ENCODE measurements around the gene ARHGAP28. TPM values are rescaled to one million over a fixed set of nuclear protein-coding genes. Genes with fewer than 3 reads are reported as not detected.

ARHGAP28 gene
- total RNA-seq, 1 experiment from 2014 or later, result not detected

DNA sequence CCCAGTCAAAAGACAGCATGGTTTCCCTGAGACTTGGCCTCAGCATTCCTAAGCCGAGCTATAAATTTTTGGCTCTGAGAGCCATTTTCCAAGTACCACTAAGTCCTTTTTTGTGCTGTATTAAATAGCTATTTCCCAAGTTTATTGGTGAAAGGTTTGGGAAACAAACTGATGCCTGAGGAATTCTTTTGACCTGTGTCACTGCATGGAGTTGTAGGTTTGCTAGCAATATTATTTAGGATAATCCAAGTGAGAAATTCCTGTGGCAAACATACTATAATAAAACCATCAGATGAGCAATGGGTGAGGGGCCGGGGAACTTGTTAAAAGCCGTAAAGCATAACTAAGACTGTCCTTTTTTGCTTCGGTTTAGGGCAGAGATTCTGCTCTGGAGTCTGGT is 28.4 kb downstream of the ARHGAP28 start:
- ChIA-PET CTCF (no interaction called here), POLR2A (ENCODE audit: low non-redundant PET) (no interaction called here)
- no peaks in the 10 kb centered on the region for H3K27me3 ChIP-seq (replicated peaks; ENCODE audit: insufficient read depth, low read depth, low read length, poor library complexity)
- DNase-seq (ENCODE audit: low spot score), result no peak
- H3K9me3 ChIP-seq (ENCODE audit: low read depth, low read length, poor library complexity, severe bottlenecking), result peaks cover 21% of the 10 kb centered on the region
- H3K27ac ChIP-seq (ENCODE audit: low read depth, low read length, poor library complexity, severe bottlenecking), result no peak overlapping the region
- TF ChIP-seq EZH2 (IDR thresholded peaks at IDR 0.05; ENCODE audit: borderline replicate concordance, low read depth, low read length, poor library complexity, severe bottlenecking), result no peak
- TF ChIP-seq, protein P1, sequence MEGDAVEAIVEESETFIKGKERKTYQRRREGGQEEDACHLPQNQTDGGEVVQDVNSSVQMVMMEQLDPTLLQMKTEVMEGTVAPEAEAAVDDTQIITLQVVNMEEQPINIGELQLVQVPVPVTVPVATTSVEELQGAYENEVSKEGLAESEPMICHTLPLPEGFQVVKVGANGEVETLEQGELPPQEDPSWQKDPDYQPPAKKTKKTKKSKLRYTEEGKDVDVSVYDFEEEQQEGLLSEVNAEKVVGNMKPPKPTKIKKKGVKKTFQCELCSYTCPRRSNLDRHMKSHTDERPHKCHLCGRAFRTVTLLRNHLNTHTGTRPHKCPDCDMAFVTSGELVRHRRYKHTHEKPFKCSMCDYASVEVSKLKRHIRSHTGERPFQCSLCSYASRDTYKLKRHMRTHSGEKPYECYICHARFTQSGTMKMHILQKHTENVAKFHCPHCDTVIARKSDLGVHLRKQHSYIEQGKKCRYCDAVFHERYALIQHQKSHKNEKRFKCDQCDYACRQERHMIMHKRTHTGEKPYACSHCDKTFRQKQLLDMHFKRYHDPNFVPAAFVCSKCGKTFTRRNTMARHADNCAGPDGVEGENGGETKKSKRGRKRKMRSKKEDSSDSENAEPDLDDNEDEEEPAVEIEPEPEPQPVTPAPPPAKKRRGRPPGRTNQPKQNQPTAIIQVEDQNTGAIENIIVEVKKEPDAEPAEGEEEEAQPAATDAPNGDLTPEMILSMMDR (conservative IDR thresholded peaks at IDR 0.05; ENCODE audit: low read depth, low read length), result no peak
- H3K36me3 ChIP-seq (ENCODE audit: insufficient read depth, low read length, poor library complexity, severe bottlenecking), result no peaks in the 10 kb centered on the region
- intact Hi-C loops (cut with micrococcal nuclease; ENCODE audit: unreplicated experiment), result no loop called here
- no TSS peak for BruUV-seq (replicated peaks)
- H3K4me3 ChIP-seq (ENCODE audit: low read depth, low read length, poor library complexity, severe bottlenecking), result no peak overlapping the region
- no peaks in the 10 kb centered on the region for H3K4me1 ChIP-seq (ENCODE audit: insufficient read depth, low read length, poor library complexity, severe bottlenecking)

DNA sequence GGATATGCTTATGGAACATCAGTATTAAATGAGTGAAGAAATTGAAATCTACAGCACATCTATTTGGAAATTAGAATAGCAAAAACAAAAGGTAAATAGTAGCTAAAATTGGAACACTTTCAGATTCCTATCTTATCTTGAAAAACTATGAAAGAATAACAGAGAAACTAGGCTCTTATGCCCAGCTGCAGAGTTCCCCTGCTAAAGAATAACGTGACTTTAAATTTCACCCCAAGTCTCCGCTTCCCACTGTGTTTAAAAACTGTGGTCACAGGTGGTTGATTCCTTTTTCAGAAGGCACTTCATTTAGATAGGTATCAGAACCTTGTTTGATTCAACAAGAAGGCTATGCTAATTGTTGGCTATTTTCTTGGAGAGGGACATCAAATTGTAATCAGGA is 30.1 kb downstream of the ARHGAP28 start:
- no peaks in the 10 kb centered on the region for H3K27me3 ChIP-seq (replicated peaks; ENCODE audit: insufficient read depth, low read depth, low read length, poor library complexity)
- ChIA-PET POLR2A (ENCODE audit: low non-redundant PET) (no interaction called here), CTCF (no interaction called here)
- no peak for TF ChIP-seq EZH2 (IDR thresholded peaks at IDR 0.05; ENCODE audit: borderline replicate concordance, low read depth, low read length, poor library complexity, severe bottlenecking)
- TF ChIP-seq, protein P1 (conservative IDR thresholded peaks at IDR 0.05; ENCODE audit: low read depth, low read length), result no peak
- H3K36me3 ChIP-seq (ENCODE audit: insufficient read depth, low read length, poor library complexity, severe bottlenecking), result no peaks in the 10 kb centered on the region
- DNase-seq (ENCODE audit: low spot score), result no peak
- H3K4me1 ChIP-seq (ENCODE audit: insufficient read depth, low read length, poor library complexity, severe bottlenecking), result no peaks in the 10 kb centered on the region
- BruUV-seq (replicated peaks), result no TSS peak
- peaks cover 29% of the 10 kb centered on the region for H3K9me3 ChIP-seq (ENCODE audit: low read depth, low read length, poor library complexity, severe bottlenecking)
- no peak overlapping the region for H3K4me3 ChIP-seq (ENCODE audit: low read depth, low read length, poor library complexity, severe bottlenecking)
- H3K27ac ChIP-seq (ENCODE audit: low read depth, low read length, poor library complexity, severe bottlenecking), result no peak overlapping the region
- intact Hi-C loops (cut with micrococcal nuclease; ENCODE audit: unreplicated experiment), result no loop called here

DNA sequence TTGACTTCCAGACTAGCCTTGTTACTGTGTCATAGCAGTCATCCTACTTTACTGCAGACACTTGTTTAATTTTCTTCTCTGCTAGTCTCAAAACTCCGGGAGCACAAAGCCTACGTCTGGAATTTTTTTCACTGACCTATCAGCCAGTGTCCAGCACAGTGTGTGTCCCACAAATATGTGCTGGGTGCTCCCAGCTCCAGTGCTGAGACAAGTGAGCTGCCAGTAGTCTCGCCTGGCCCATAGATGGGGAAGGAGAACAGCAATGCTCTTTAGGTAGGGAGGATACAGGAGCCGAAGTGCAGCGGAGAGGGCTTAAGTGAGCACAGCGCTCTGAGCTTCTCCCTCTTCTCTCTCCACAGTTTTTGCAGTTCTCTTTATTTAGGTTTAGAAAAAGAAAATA is 34.0 kb downstream of the ARHGAP28 start:
- no peaks in the 10 kb centered on the region for H3K36me3 ChIP-seq (ENCODE audit: insufficient read depth, low read length, poor library complexity, severe bottlenecking)
- DNase-seq (ENCODE audit: low spot score), result no peak
- no peak for TF ChIP-seq EZH2 (IDR thresholded peaks at IDR 0.05; ENCODE audit: borderline replicate concordance, low read depth, low read length, poor library complexity, severe bottlenecking)
- TF ChIP-seq, protein P1 (conservative IDR thresholded peaks at IDR 0.05; ENCODE audit: low read depth, low read length), result no peak
- H3K27me3 ChIP-seq (replicated peaks; ENCODE audit: insufficient read depth, low read depth, low read length, poor library complexity), result no peaks in the 10 kb centered on the region
- intact Hi-C loops (cut with micrococcal nuclease; ENCODE audit: unreplicated experiment), result no loop called here
- H3K4me1 ChIP-seq (ENCODE audit: insufficient read depth, low read length, poor library complexity, severe bottlenecking), result no peaks in the 10 kb centered on the region
- no peak overlapping the region for H3K4me3 ChIP-seq (ENCODE audit: low read depth, low read length, poor library complexity, severe bottlenecking)
- ChIA-PET CTCF (no interaction called here), POLR2A (ENCODE audit: low non-redundant PET) (no interaction called here)
- no peak overlapping the region for H3K27ac ChIP-seq (ENCODE audit: low read depth, low read length, poor library complexity, severe bottlenecking)
- peaks cover 37% of the 10 kb centered on the region for H3K9me3 ChIP-seq (ENCODE audit: low read depth, low read length, poor library complexity, severe bottlenecking)
- no TSS peak for BruUV-seq (replicated peaks)

Data from A673 (cell line).